ENCODE measurements around the gene SETD2. TPM values are rescaled to one million over a fixed set of nuclear protein-coding genes. Genes with fewer than 3 reads are reported as not detected.
A peak's percentile ranks its signal among the peaks of the same experiment; 100 is the strongest.

SETD2 gene
- polyA plus RNA-seq, 1 of the 3 experiments (the other 2 are of a cell fraction), result 12.1 TPM

DNA sequence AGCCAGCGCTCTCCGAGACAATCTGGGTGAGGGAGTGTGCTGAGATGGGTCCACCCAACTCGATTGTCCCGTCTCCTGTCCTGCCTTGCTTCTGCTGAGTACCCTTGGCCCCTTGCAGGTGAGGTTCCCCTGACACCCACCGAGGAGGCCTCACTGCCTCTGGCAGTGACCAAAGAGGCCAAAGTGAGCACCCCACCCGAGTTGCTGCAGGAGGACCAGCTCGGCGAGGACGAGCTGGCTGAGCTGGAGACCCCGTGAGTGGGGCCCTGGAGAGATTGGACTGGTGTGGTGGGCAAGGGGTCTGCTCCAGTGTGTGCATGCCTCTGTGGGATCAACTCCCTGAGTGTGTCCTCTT, 160.9 kb downstream of the SETD2 start:
- Histone ChIP-seq H3K9me3 (no peaks in the 10 kb centered on the region), H3K27ac (ENCODE audit: low read depth in 2 of 2, low read length in 1 of 2) (no peak overlapping the region; a peak in 1 of 4 replicates), H3K4me3 (ENCODE audit: low read depth in 2 of 2, low read length in 1 of 2) (no peak overlapping the region), H3K9me2 (no peaks in the 10 kb centered on the region), H3K79me2 (ENCODE audit: insufficient read depth) (no peaks in the 10 kb centered on the region), H3F3A (replicated peaks; ENCODE audit: insufficient read depth) (no peaks in the 10 kb centered on the region), H4K20me1 (ENCODE audit: insufficient read depth) (no peaks in the 10 kb centered on the region), H3K9ac (no peak overlapping the region), H3K36me3 (replicated peaks in 1 of 2; ENCODE audit: control insufficient read depth in 1 of 2, insufficient read depth in 2 of 2, low read length in 1 of 2) (peaks cover 0 to 9% of the 10 kb centered on the region in 2 experiments), H3K4me2 (no peak overlapping the region), H3K4me1 (ENCODE audit: control insufficient read depth in 1 of 2, insufficient read depth in 2 of 2, low read depth in 1 of 2, low read length in 1 of 2) (no peaks in the 10 kb centered on the region; a peak in 1 of 4 replicates), H3K27me3 (ENCODE audit: insufficient read depth) (no peaks in the 10 kb centered on the region), H2AFZ (ENCODE audit: low read depth) (no peak overlapping the region)
- TF ChIP-seq RCOR1 (IDR thresholded peaks at IDR 0.05; ENCODE audit: low read length), result no peak
- no peak for TF ChIP-seq TCF12 (IDR thresholded peaks at IDR 0.05)
- TF ChIP-seq, protein P1, sequence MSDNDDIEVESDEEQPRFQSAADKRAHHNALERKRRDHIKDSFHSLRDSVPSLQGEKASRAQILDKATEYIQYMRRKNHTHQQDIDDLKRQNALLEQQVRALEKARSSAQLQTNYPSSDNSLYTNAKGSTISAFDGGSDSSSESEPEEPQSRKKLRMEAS (IDR thresholded peaks at IDR 0.05; ENCODE audit: low read depth), result no peak
- TF ChIP-seq TEAD4 (IDR thresholded peaks at IDR 0.05; ENCODE audit: borderline replicate concordance, insufficient read depth), result no peak
- no peak for TF ChIP-seq ELF1 (IDR thresholded peaks at IDR 0.05)
- no peak for TF ChIP-seq NFIC (IDR thresholded peaks at IDR 0.05; ENCODE audit: borderline replicate concordance)
- TF ChIP-seq RFX5 (IDR thresholded peaks at IDR 0.05; ENCODE audit: low read length), result no peak
- TF ChIP-seq JUND (IDR thresholded peaks at IDR 0.05), result no peak
- TF ChIP-seq, protein P2, sequence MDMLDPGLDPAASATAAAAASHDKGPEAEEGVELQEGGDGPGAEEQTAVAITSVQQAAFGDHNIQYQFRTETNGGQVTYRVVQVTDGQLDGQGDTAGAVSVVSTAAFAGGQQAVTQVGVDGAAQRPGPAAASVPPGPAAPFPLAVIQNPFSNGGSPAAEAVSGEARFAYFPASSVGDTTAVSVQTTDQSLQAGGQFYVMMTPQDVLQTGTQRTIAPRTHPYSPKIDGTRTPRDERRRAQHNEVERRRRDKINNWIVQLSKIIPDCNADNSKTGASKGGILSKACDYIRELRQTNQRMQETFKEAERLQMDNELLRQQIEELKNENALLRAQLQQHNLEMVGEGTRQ (IDR thresholded peaks at IDR 0.05; ENCODE audit: borderline replicate concordance, low read depth, low read length), result no peak
- TF ChIP-seq RAD21 (IDR thresholded peaks at IDR 0.05; ENCODE audit: low read length), result no peak
- TF ChIP-seq TAF1 (IDR thresholded peaks at IDR 0.05; ENCODE audit: borderline replicate concordance, low read depth, low read length), result no peak
- no peak for TF ChIP-seq POLR2AphosphoS5 (IDR thresholded peaks at IDR 0.05; ENCODE audit: low read depth, low read length)
- TF ChIP-seq FOXJ3 (CRISPR knock-in tag; IDR thresholded peaks at IDR 0.05), result no peak
- no peak for TF ChIP-seq GABPA (IDR thresholded peaks at IDR 0.05; ENCODE audit: low read depth)
- TF ChIP-seq, protein P3, sequence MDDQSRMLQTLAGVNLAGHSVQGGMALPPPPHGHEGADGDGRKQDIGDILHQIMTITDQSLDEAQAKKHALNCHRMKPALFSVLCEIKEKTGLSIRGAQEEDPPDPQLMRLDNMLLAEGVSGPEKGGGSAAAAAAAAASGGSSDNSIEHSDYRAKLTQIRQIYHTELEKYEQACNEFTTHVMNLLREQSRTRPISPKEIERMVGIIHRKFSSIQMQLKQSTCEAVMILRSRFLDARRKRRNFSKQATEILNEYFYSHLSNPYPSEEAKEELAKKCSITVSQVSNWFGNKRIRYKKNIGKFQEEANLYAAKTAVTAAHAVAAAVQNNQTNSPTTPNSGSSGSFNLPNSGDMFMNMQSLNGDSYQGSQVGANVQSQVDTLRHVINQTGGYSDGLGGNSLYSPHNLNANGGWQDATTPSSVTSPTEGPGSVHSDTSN (IDR thresholded peaks at IDR 0.05), result no peak
- TF ChIP-seq, protein P4, sequence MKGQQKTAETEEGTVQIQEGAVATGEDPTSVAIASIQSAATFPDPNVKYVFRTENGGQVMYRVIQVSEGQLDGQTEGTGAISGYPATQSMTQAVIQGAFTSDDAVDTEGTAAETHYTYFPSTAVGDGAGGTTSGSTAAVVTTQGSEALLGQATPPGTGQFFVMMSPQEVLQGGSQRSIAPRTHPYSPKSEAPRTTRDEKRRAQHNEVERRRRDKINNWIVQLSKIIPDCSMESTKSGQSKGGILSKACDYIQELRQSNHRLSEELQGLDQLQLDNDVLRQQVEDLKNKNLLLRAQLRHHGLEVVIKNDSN (IDR thresholded peaks at IDR 0.05; ENCODE audit: borderline replicate concordance, low read depth), result no peak
- TF ChIP-seq, protein P5, sequence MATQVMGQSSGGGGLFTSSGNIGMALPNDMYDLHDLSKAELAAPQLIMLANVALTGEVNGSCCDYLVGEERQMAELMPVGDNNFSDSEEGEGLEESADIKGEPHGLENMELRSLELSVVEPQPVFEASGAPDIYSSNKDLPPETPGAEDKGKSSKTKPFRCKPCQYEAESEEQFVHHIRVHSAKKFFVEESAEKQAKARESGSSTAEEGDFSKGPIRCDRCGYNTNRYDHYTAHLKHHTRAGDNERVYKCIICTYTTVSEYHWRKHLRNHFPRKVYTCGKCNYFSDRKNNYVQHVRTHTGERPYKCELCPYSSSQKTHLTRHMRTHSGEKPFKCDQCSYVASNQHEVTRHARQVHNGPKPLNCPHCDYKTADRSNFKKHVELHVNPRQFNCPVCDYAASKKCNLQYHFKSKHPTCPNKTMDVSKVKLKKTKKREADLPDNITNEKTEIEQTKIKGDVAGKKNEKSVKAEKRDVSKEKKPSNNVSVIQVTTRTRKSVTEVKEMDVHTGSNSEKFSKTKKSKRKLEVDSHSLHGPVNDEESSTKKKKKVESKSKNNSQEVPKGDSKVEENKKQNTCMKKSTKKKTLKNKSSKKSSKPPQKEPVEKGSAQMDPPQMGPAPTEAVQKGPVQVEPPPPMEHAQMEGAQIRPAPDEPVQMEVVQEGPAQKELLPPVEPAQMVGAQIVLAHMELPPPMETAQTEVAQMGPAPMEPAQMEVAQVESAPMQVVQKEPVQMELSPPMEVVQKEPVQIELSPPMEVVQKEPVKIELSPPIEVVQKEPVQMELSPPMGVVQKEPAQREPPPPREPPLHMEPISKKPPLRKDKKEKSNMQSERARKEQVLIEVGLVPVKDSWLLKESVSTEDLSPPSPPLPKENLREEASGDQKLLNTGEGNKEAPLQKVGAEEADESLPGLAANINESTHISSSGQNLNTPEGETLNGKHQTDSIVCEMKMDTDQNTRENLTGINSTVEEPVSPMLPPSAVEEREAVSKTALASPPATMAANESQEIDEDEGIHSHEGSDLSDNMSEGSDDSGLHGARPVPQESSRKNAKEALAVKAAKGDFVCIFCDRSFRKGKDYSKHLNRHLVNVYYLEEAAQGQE (IDR thresholded peaks at IDR 0.05; ENCODE audit: low read depth, low read length), result no peak
- POLR2A ChIA-PET, result no interaction called here
- WGBS (ENCODE audit: low lambda C conversion rate), result 98% methylated on average over 9 of the region's 10 CpGs
- peak; percentile 21 for DNase-seq
- CTCF ChIA-PET, result interaction anchor here (4.7 kb wide), 1 partner anchor 80 kb away, joined by 16 read pairs; no protein-coding TSS in a partner anchor
